IMR-90 (cell line): ENCODE measurements around the gene BIK. TPM values are rescaled to one million over a fixed set of nuclear protein-coding genes. Genes with fewer than 3 reads are reported as not detected.

Source experiments
- ATAC-seq: fragments of 200-7000 bp; cut with Tn5 transposase; 2 replicates; pipeline ENCODE4 v1.9.1; 2020; ENCODE audit warnings: low read depth, mild to moderate bottlenecking, moderate library complexity
- BruUV-seq: library from RNA; stranded (reverse); fragments of 400-500 nt; replicated peaks from 2 replicates; lab custom pipeline; 2021; lab: Mats Ljungman, UMichigan
- CTCF ChIA-PET: fragments of 300-600 bp; formaldehyde crosslinking; extraction: SDS; loops from one replicate; lab custom pipeline; 2021; ENCODE audit warnings: antibody characterized with exemption; lab: Yijun Ruan, JAX
- POLR2A ChIA-PET: fragments of 300-600 bp; sonication (Branson Sonifier 250); formaldehyde crosslinking; loops from one replicate; lab custom pipeline; 2022; ENCODE audit warnings: antibody characterized with exemption; ENCODE audit not compliant: unreplicated experiment; lab: Charles Lee
- DNase-seq: peaks from one replicate; pipeline ENCODE4 v3.0.0; 2013
- H2AFZ ChIP-seq: replicated peaks from 2 replicates; pipeline ENCODE3; 2013; ENCODE audit warnings: low read length, mild to moderate bottlenecking; ENCODE audit not compliant: poor library complexity
- H2AK5ac ChIP-seq: 2 replicates; pipeline ENCODE4 v1.6.1; 2013; ENCODE audit warnings: low read depth, low read length, inconsistent platforms
- H2AK9ac ChIP-seq: replicated peaks from 2 replicates; pipeline ENCODE3; 2013; ENCODE audit warnings: mild to moderate bottlenecking, low read depth, low read length, moderate library complexity; ENCODE audit not compliant: poor library complexity
- H2BK120ac ChIP-seq: 2 replicates; pipeline ENCODE4 v1.6.1; 2013; ENCODE audit warnings: low read depth, low read length, inconsistent platforms
- H2BK15ac ChIP-seq: 3 replicates; pipeline ENCODE4 v1.6.1; 2013; ENCODE audit warnings: low read depth, low read length, inconsistent platforms
- H2BK20ac ChIP-seq: 2 replicates; pipeline ENCODE4 v1.6.1; 2013; ENCODE audit warnings: low read depth, mild to moderate bottlenecking, inconsistent platforms, low read length, moderate library complexity
- H2BK5ac ChIP-seq: 2 replicates; pipeline ENCODE4 v1.6.1; 2013; ENCODE audit warnings: mild to moderate bottlenecking, low read depth, low read length, inconsistent platforms; ENCODE audit not compliant: poor library complexity, severe bottlenecking
- H3K14ac ChIP-seq: replicated peaks from 2 replicates; pipeline ENCODE4 v1.6.1; 2013; ENCODE audit warnings: low read depth, low read length, inconsistent platforms
- H3K18ac ChIP-seq: 2 replicates; pipeline ENCODE4 v1.6.1; 2013; ENCODE audit warnings: low read depth, low read length, control low read depth
- H3K23ac ChIP-seq: 2 replicates; pipeline ENCODE4 v1.6.1; 2013; ENCODE audit warnings: low read depth, low read length, inconsistent platforms
- H3K27ac ChIP-seq: 2 replicates; pipeline ENCODE4 v1.5.1; 2013; ENCODE audit warnings: mild to moderate bottlenecking, control low read depth, low read length; ENCODE audit not compliant: insufficient read depth
- H3K27me3 ChIP-seq: 2 replicates; pipeline ENCODE4 v1.6.1; 2013; ENCODE audit warnings: low read length; ENCODE audit not compliant: control insufficient read depth, insufficient read depth
- H3K36me3 ChIP-seq: 2 replicates; pipeline ENCODE4 v1.6.1; 2013; ENCODE audit warnings: low read length, mixed read lengths; ENCODE audit not compliant: control insufficient read depth, insufficient read depth
- H3K4ac ChIP-seq: 2 replicates; pipeline ENCODE4 v1.6.1; 2013; ENCODE audit warnings: low read depth, low read length, inconsistent platforms
- H3K4me1 ChIP-seq: 2 replicates; pipeline ENCODE4 v1.6.1; 2013; ENCODE audit warnings: low read length, mixed read lengths; ENCODE audit not compliant: control insufficient read depth, insufficient read depth
- H3K4me2 ChIP-seq: 2 replicates; pipeline ENCODE4 v1.6.1; 2013; ENCODE audit warnings: low read depth, mild to moderate bottlenecking, control low read depth, low read length, moderate library complexity
- H3K4me3 ChIP-seq: 2 replicates; pipeline ENCODE4 v1.5.1; 2013; ENCODE audit warnings: low read depth, mild to moderate bottlenecking, control low read depth, low read length, moderate library complexity; ENCODE audit not compliant: insufficient read depth
- H3K56ac ChIP-seq: 2 replicates; pipeline ENCODE4 v1.6.1; 2013; ENCODE audit warnings: low read length, inconsistent platforms; ENCODE audit not compliant: insufficient read depth; ENCODE audit errors: extremely low read depth
- H3K79me1 ChIP-seq, 2 experiments: 2 replicates each; pipeline ENCODE4 v1.6.1; 2013; ENCODE audit warnings: low read length in 2 of 2, inconsistent platforms in 1 of 2, low read depth in 1 of 2
- H3K9ac ChIP-seq: 2 replicates; pipeline ENCODE4 v1.6.1; 2013; ENCODE audit warnings: low read depth, low read length, control low read depth
- H3K9me1 ChIP-seq: 2 replicates; pipeline ENCODE4 v1.6.1; 2013; ENCODE audit warnings: low read length, inconsistent platforms; ENCODE audit not compliant: insufficient read depth
- H3K9me3 ChIP-seq: 2 replicates; pipeline ENCODE4 v1.6.1; 2013; ENCODE audit warnings: low read length; ENCODE audit not compliant: control insufficient read depth, insufficient read depth
- H4K20me1 ChIP-seq: 2 replicates; pipeline ENCODE4 v1.6.1; 2013; ENCODE audit warnings: low read length, inconsistent platforms; ENCODE audit not compliant: insufficient read depth
- H4K5ac ChIP-seq: 2 replicates; pipeline ENCODE4 v1.6.1; 2013; ENCODE audit warnings: mild to moderate bottlenecking, low read depth, low read length, control low read depth
- H4K8ac ChIP-seq, 2 experiments: 2 replicates each; pipeline ENCODE4 v1.6.1; 2013; ENCODE audit warnings: low read depth in 2 of 2, low read length in 2 of 2, control low read depth in 1 of 2, inconsistent platforms in 1 of 2
- H4K91ac ChIP-seq: 2 replicates; pipeline ENCODE4 v1.6.1; 2013; ENCODE audit warnings: low read depth, low read length, inconsistent platforms; ENCODE audit not compliant: insufficient read depth
- CHD1 ChIP-seq: IDR thresholded peaks from 2 replicates; pipeline ENCODE4 v1.6.1; 2012; ENCODE audit warnings: low read depth, low read length, improper control_type of control experiment
- MXI1 ChIP-seq: IDR thresholded peaks from 2 replicates; pipeline ENCODE4 v1.6.1; 2012; ENCODE audit warnings: low read depth, mild to moderate bottlenecking, low read length, moderate library complexity, borderline replicate concordance
- WGBS, 2 experiments: methylation state at CpG; one replicate each; pipeline versions ENCODE4 v1.1.5 to v1.1.7; 2013; ENCODE audit warnings: missing lambda C conversion rate in 2 of 2; ENCODE audit not compliant: insufficient read length in 1 of 2; ENCODE audit errors: extremely low coverage in 2 of 2; 5-methylcytosine and 5-hydroxymethylcytosine counted together
- dilution Hi-C: fragments of 300-500 bp; cut with HindIII; formaldehyde crosslinking; loops from one replicate; pipeline ENCODE4 v1.14.3; 2018; ENCODE audit warnings: low sequenced_read_pairs; ENCODE audit not compliant: unreplicated experiment
- in situ Hi-C: fragments of 300-500 bp; cut with MboI; formaldehyde crosslinking; loops from 3 replicates; pipeline ENCODE4 v1.14.3; 2019; ENCODE audit warnings: low sequenced_read_pairs, inconsistent platforms, mixed read lengths
- intact Hi-C: fragments of 100-400 bp; cut with micrococcal nuclease; formaldehyde crosslinking; loops from 2 replicates; pipeline ENCODE4 v1.10.0; 2022
- polyA plus RNA-seq, 3 experiments: library from polyadenylated mRNA; depleted of rRNA; stranded (reverse); fragments of >200 nt; gene quantifications; 2 replicates each; pipeline ENCODE4 v1.2.3, GENCODE V29; 2012; ENCODE audit warnings: low replicate concordance in 1 of 3
- total RNA-seq: library from RNA; depleted of rRNA; stranded (reverse); fragments of >200 nt; gene quantifications from 2 replicates; pipeline ENCODE4 v1.2.3, GENCODE V29; 2012

The BIK gene
- total and polyA plus RNA-seq, 2 of the 4 experiments (the other 2 are of a cell fraction), result 0.18 TPM; not detected in 1

DNA sequence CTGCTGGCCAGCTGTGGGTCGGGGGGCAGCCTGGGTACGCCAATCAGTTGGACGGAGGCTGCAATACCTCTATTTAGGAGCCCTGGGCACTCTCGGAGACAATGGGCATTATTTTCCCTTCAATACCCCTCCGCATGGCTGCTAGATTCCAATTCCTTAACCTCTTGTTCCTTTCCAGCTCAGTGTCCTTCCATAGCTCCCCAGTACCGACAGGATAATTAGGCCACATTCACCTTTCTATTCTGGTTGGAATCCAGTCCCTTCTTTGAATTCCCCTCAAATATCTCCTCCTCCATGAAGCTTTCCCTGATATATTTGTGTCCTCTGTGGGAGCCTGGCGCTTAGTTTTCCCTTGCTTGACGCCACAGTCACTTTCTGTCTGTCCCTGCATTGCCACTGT lies 4.2 kb upstream of the BIK start:
- 84% methylated on average over 3 of the region's 8 CpGs; no CpG with 5 or more reads in 1 of the 2 experiments for WGBS, 2 experiments

More for the DNA sequence above, 4.2 kb upstream of the BIK start:
- dilution Hi-C loops (no loop called here), in situ Hi-C loops (no loop called here), intact Hi-C loops (no loop called here)
- no peak overlapping the region for H3K4ac ChIP-seq
- H2BK15ac ChIP-seq, result no peak overlapping the region
- H2AK5ac ChIP-seq, result no peak overlapping the region
- H3K9me1 ChIP-seq, result 0 out of 2 replicates have a peak, but pooled peaks cover 4% of the 10 kb centered on the region
- no peak overlapping the region for H3K27ac ChIP-seq
- H2BK20ac ChIP-seq, result no peak overlapping the region
- ChIA-PET POLR2A (no interaction called here), CTCF (no interaction called here)
- no peaks in the 10 kb centered on the region for H3K9me3 ChIP-seq
- DNase-seq (no peak), ATAC-seq (no peak)
- no peaks in the 10 kb centered on the region for H3K36me3 ChIP-seq
- H3K4me3 ChIP-seq, result no peak overlapping the region
- no peak overlapping the region for H4K5ac ChIP-seq
- H3K23ac ChIP-seq, result no peak overlapping the region
- BruUV-seq, result no TSS peak
- H3K18ac ChIP-seq, result no peak overlapping the region
- H4K8ac ChIP-seq, result no peak overlapping the region
- no peak overlapping the region for H2AK9ac ChIP-seq
- no peaks in the 10 kb centered on the region for H3K79me1 ChIP-seq
- no peak overlapping the region for H3K4me2 ChIP-seq
- H2BK5ac ChIP-seq, result no peak overlapping the region
- no peak overlapping the region for H3K14ac ChIP-seq
- H4K91ac ChIP-seq, result no peak overlapping the region
- no peak overlapping the region for H2BK120ac ChIP-seq
- no peaks in the 10 kb centered on the region for H4K20me1 ChIP-seq
- no peaks in the 10 kb centered on the region; the same call in 1 of the 2 replicates for H3K4me1 ChIP-seq
- H2AFZ ChIP-seq, result no peak overlapping the region
- H3K56ac ChIP-seq, result no peak overlapping the region
- H3K27me3 ChIP-seq, result peaks cover 25% of the 10 kb centered on the region
- no peak overlapping the region for H3K9ac ChIP-seq
- no peak for TF ChIP-seq CHD1
- no peak for TF ChIP-seq MXI1
